Endothelial cell of umbilical vein (primary cell): ENCODE results near the gene NPPC. TPM values are rescaled to one million over a fixed set of nuclear protein-coding genes. Genes with fewer than 3 reads are reported as not detected.

ENCODE experiments used
- BruUV-seq: library from RNA; stranded (reverse); fragments of 400-500 nt; replicated peaks from 2 replicates; lab custom pipeline; 2021; lab: Mats Ljungman, UMichigan
- CTCF ChIA-PET: fragments of 300-600, 350-600 bp; sonication (Branson Sonifier 250); formaldehyde crosslinking; loops from one replicate; lab custom pipeline; 2021; ENCODE audit warnings: antibody characterized with exemption, inconsistent platforms; lab: Charles Lee
- POLR2A ChIA-PET: fragments of 300-600, 350-600 bp; sonication (Branson Sonifier 250); formaldehyde crosslinking; loops from one replicate; lab custom pipeline; 2021; ENCODE audit warnings: antibody characterized with exemption, inconsistent platforms; lab: Charles Lee
- DNase-seq: peaks from one replicate; pipeline ENCODE4 v3.0.0-alpha.2; 2011; ENCODE audit warnings: low read depth, low spot score
- FAIRE-seq: peaks from 2 replicates; lab custom pipeline; 2011; peaks lifted over from hg19 to GRCh38; lab: Jason Lieb, UNC
- H2AFZ ChIP-seq: 2 replicates; pipeline ENCODE4 v1.6.0; 2012; ENCODE audit warnings: low read depth, low read length, control low read depth, inconsistent platforms
- H3K27ac ChIP-seq: 2 replicates; pipeline ENCODE4 v1.5.1; 2011; ENCODE audit warnings: low read depth, mild to moderate bottlenecking, control low read depth, low read length, moderate library complexity; ENCODE audit not compliant: insufficient read depth
- H3K27me3 ChIP-seq, 2 experiments: 2 replicates each; pipeline versions ENCODE4 v1.6.0 to v1.6.1; 2011; ENCODE audit warnings: low read length in 2 of 2, mixed read lengths in 1 of 2; ENCODE audit not compliant: control insufficient read depth in 2 of 2, insufficient read depth in 2 of 2
- H3K36me3 ChIP-seq, 2 experiments: 2 replicates in 1 of 2; 3 replicates in 1 of 2; pipeline ENCODE4 v1.5.1; 2011; ENCODE audit warnings: low read length in 2 of 2, mild to moderate bottlenecking in 1 of 2, moderate library complexity in 1 of 2; ENCODE audit not compliant: control insufficient read depth in 2 of 2, insufficient read depth in 2 of 2; ENCODE audit errors: extremely low read depth in 1 of 2
- H3K4me1 ChIP-seq: 3 replicates; pipeline ENCODE4 v1.5.1; 2011; ENCODE audit warnings: mild to moderate bottlenecking, low read length; ENCODE audit not compliant: control insufficient read depth, insufficient read depth; ENCODE audit errors: extremely low read depth
- H3K4me2 ChIP-seq: 2 replicates; pipeline ENCODE4 v1.6.1; 2011; ENCODE audit warnings: low read length, control low read depth, mixed read lengths; ENCODE audit not compliant: insufficient read depth
- H3K4me3 ChIP-seq, 3 experiments: fragments of 200-600 bp in 1 of 3; sonication (generic), shearing (Covaris generic) in 1 of 3; replicated peaks in 1 of 3; 2 replicates each; pipeline ENCODE4 v1.5.1; 2011 to 2016; ENCODE audit warnings: control low read depth in 3 of 3, low read length in 3 of 3, mild to moderate bottlenecking in 2 of 3, inconsistent platforms in 1 of 3, low read depth in 1 of 3, moderate library complexity in 1 of 3; ENCODE audit not compliant: insufficient read depth in 1 of 3
- H3K79me2 ChIP-seq: 2 replicates; pipeline ENCODE4 v1.6.0; 2012; ENCODE audit warnings: low read length, inconsistent platforms; ENCODE audit not compliant: control insufficient read depth, insufficient read depth
- H3K9ac ChIP-seq: replicated peaks from 2 replicates; pipeline ENCODE3; 2011; ENCODE audit warnings: low read length, control low read depth; ENCODE audit not compliant: insufficient read depth; ENCODE audit errors: extremely low read depth
- H3K9me1 ChIP-seq: replicated peaks from 3 replicates; pipeline ENCODE4 v1.6.0; 2011; ENCODE audit warnings: mild to moderate bottlenecking, low read length; ENCODE audit not compliant: control insufficient read depth, insufficient read depth; ENCODE audit errors: extremely low read depth
- H3K9me3 ChIP-seq: replicated peaks from 2 replicates; pipeline ENCODE4 v1.5.1; 2012; ENCODE audit warnings: low read length, inconsistent platforms; ENCODE audit not compliant: control insufficient read depth, insufficient read depth
- H4K20me1 ChIP-seq: replicated peaks from 2 replicates; pipeline ENCODE3; 2011; ENCODE audit warnings: mild to moderate bottlenecking, low read length; ENCODE audit not compliant: control insufficient read depth, insufficient read depth; ENCODE audit errors: extremely low read depth
- EZH2 ChIP-seq: IDR thresholded peaks from 2 replicates; pipeline ENCODE4 v1.6.1; 2012; ENCODE audit warnings: borderline replicate concordance, low read depth, mild to moderate bottlenecking, moderate library complexity, low read length, inconsistent platforms; ENCODE audit not compliant: severe bottlenecking
- FOS ChIP-seq: IDR thresholded peaks from 2 replicates; pipeline ENCODE4 v1.6.1; 2011; ENCODE audit warnings: mild to moderate bottlenecking, low read length, moderate library complexity, borderline replicate concordance; ENCODE audit not compliant: insufficient read depth
- MAX ChIP-seq: IDR thresholded peaks from 2 replicates; pipeline ENCODE4 v1.6.1; 2011; ENCODE audit not compliant: insufficient read depth, insufficient read length
- MYC ChIP-seq: IDR thresholded peaks from one replicate; pipeline ENCODE4 v1.6.1; 2011; ENCODE audit warnings: mild to moderate bottlenecking, low read depth, low read length
- dilution Hi-C: fragments of 300-500 bp; cut with MboI; formaldehyde crosslinking; loops from one replicate; pipeline ENCODE4 v1.15.0; 2019; ENCODE audit warnings: low sequenced_read_pairs; ENCODE audit not compliant: extremely low pct_ligation_motif_present
- intact Hi-C: fragments of 100-400 bp; cut with micrococcal nuclease; formaldehyde crosslinking; loops from one replicate; pipeline ENCODE4 v1.10.0; 2022
- polyA plus RNA-seq, 4 experiments: library from polyadenylated mRNA; depleted of rRNA in 3 of 4; stranded (reverse) in 3 of 4; unstranded in 1 of 4; fragments of >200 nt; gene quantifications; 2 replicates each; pipeline versions ENCODE4 v1.2.1 to v1.2.3, GENCODE V29; 2011 to 2012; ENCODE audit warnings: missing spikeins in 1 of 4
- total RNA-seq: library from RNA; stranded (reverse); gene quantifications from 2 replicates; pipeline ENCODE4 v1.2.3, GENCODE V29; 2021

The NPPC gene
- total and polyA plus RNA-seq, 2 donors (not counting 3 experiments of a cell fraction or from before 2014, with no cell fraction given): not detected

GRCh38 chr2:231923010-231923344 lies 3.2 kb downstream of the NPPC start:
- H3K4me3 ChIP-seq: no peak overlapping the region
- ChIA-PET CTCF (interaction anchor here (1.0 to 5.1 kb wide), 4 partner anchors 12 to 404 kb away, joined by 3 to 149 read pairs (median 14); no protein-coding TSS in a partner anchor), POLR2A (no interaction called here)
- dilution Hi-C loops: no loop called here
- no peak overlapping the region for H3K9ac ChIP-seq
- BruUV-seq: no TSS peak
- H4K20me1 ChIP-seq: no peaks in the 10 kb centered on the region
- intact Hi-C loops: no loop called here
- TF ChIP-seq MYC: no peak
- TF ChIP-seq EZH2: no peak
- no peak for TF ChIP-seq FOS
- H3K4me1 ChIP-seq: peaks cover 15% of the 10 kb centered on the region
- no peak for FAIRE-seq
- no peaks in the 10 kb centered on the region for H3K36me3 ChIP-seq
- no peak overlapping the region for H2AFZ ChIP-seq
- H3K9me3 ChIP-seq: no peaks in the 10 kb centered on the region
- H3K9me1 ChIP-seq: no peaks in the 10 kb centered on the region
- DNase-seq: no peak
- H3K27ac ChIP-seq: no peak overlapping the region
- peaks cover 38 to 44% of the 10 kb centered on the region in 2 experiments for H3K27me3 ChIP-seq
- no peaks in the 10 kb centered on the region for H3K79me2 ChIP-seq
- no peak overlapping the region for H3K4me2 ChIP-seq

GRCh38 chr2:231922311-231923009 lies 3.7 kb downstream of the NPPC start:
- dilution Hi-C loops (no loop called here), intact Hi-C loops (no loop called here)
- Histone ChIP-seq H3K9me3 (no peaks in the 10 kb centered on the region), H3K27me3 (peaks cover 35 to 39% of the 10 kb centered on the region in 2 experiments), H3K4me2 (no peak overlapping the region), H3K9ac (no peak overlapping the region), H3K9me1 (no peaks in the 10 kb centered on the region), H4K20me1 (no peaks in the 10 kb centered on the region), H3K4me1 (peaks cover 15% of the 10 kb centered on the region), H3K4me3 (no peak overlapping the region), H3K27ac (no peak overlapping the region), H3K36me3 (no peaks in the 10 kb centered on the region), H3K79me2 (no peaks in the 10 kb centered on the region), H2AFZ (no peak overlapping the region)
- no peak for FAIRE-seq
- POLR2A ChIA-PET: no interaction called here
- BruUV-seq: no TSS peak
- CTCF ChIA-PET: interaction anchor here (0.6 to 4.3 kb wide), 6 partner anchors 16 to 448 kb away, joined by 3 to 25 read pairs (median 4); no protein-coding TSS in a partner anchor
- DNase-seq: no peak
- TF ChIP-seq EZH2 (no peak), MAX (no peak)
